ENCODE results near the gene RIMKLB.

Gene RIMKLB

GRCh38 chr12:8823565-8824300, 125.9 kb downstream of the RIMKLB start:
- TF ChIP-seq ZNF70 (CRISPR knock-in tag; IDR thresholded peaks at IDR 0.05) = no peak
- no peak for TF ChIP-seq SNAI2 (CRISPR knock-in tag; IDR thresholded peaks at IDR 0.05)
- no peak for TF ChIP-seq ISL1 (CRISPR knock-in tag; IDR thresholded peaks at IDR 0.05)
- TF ChIP-seq TSHZ2 (CRISPR knock-in tag; IDR thresholded peaks at IDR 0.05) = no peak
- no peak for TF ChIP-seq OSR1 (CRISPR knock-in tag; IDR thresholded peaks at IDR 0.05)
- TF ChIP-seq RARB (CRISPR knock-in tag; IDR thresholded peaks at IDR 0.05) = no peak
- no peak for TF ChIP-seq TCF4 (CRISPR knock-in tag; IDR thresholded peaks at IDR 0.05; ENCODE audit: borderline replicate concordance)
- no peak for TF ChIP-seq PPARA (CRISPR knock-in tag; IDR thresholded peaks at IDR 0.05; ENCODE audit: borderline replicate concordance)
- TF ChIP-seq ARNTL (CRISPR knock-in tag; IDR thresholded peaks at IDR 0.05; ENCODE audit: borderline replicate concordance, low read depth) = no peak
- no peak for TF ChIP-seq CREB5 (CRISPR knock-in tag; IDR thresholded peaks at IDR 0.05; ENCODE audit: low read depth)
- no peak for TF ChIP-seq ZFP3 (CRISPR knock-in tag; IDR thresholded peaks at IDR 0.05)
- no peak for TF ChIP-seq ZFP30 (CRISPR knock-in tag; IDR thresholded peaks at IDR 0.05)
- no peak for TF ChIP-seq TOX (CRISPR knock-in tag; IDR thresholded peaks at IDR 0.05; ENCODE audit: borderline replicate concordance)
- ATAC-seq = peak; percentile 79

GRCh38 chr12:8827551-8828256, 129.9 kb downstream of the RIMKLB start:
- TF ChIP-seq PATZ1 (CRISPR knock-in tag; IDR thresholded peaks at IDR 0.05; ENCODE audit: borderline replicate concordance) = no peak
- no peak for TF ChIP-seq TCF4 (CRISPR knock-in tag; IDR thresholded peaks at IDR 0.05; ENCODE audit: borderline replicate concordance)
- no peak for TF ChIP-seq CREB5 (CRISPR knock-in tag; IDR thresholded peaks at IDR 0.05; ENCODE audit: low read depth)
- no peak for TF ChIP-seq RARB (CRISPR knock-in tag; IDR thresholded peaks at IDR 0.05)
- TF ChIP-seq SNAI2 (CRISPR knock-in tag; IDR thresholded peaks at IDR 0.05) = no peak
- TF ChIP-seq OSR1 (CRISPR knock-in tag; IDR thresholded peaks at IDR 0.05) = no peak
- TF ChIP-seq TOX (CRISPR knock-in tag; IDR thresholded peaks at IDR 0.05; ENCODE audit: borderline replicate concordance) = no peak
- ATAC-seq = no peak

GRCh38 chr12:8828257-8829124, 130.7 kb downstream of the RIMKLB start:
- TF ChIP-seq BACH2 (CRISPR knock-in tag; IDR thresholded peaks at IDR 0.05; ENCODE audit: borderline replicate concordance) (no peak), ZNF565 (CRISPR knock-in tag; conservative IDR thresholded peaks at IDR 0.05; ENCODE audit: low read depth) (no peak), ZC3H10 (CRISPR knock-in tag; IDR thresholded peaks at IDR 0.05) (no peak)
- ATAC-seq = no peak

GRCh38 chr12:8829125-8829518, 131.3 kb downstream of the RIMKLB start:
- ATAC-seq = no peak
- TF ChIP-seq ARNTL (CRISPR knock-in tag; IDR thresholded peaks at IDR 0.05; ENCODE audit: borderline replicate concordance, low read depth) (no peak), ESRRG (CRISPR knock-in tag; IDR thresholded peaks at IDR 0.05) (no peak), ZNF70 (CRISPR knock-in tag; IDR thresholded peaks at IDR 0.05) (no peak), ZFP30 (CRISPR knock-in tag; IDR thresholded peaks at IDR 0.05) (no peak), TCF4 (CRISPR knock-in tag; IDR thresholded peaks at IDR 0.05; ENCODE audit: borderline replicate concordance) (no peak), TOX (CRISPR knock-in tag; IDR thresholded peaks at IDR 0.05; ENCODE audit: borderline replicate concordance) (no peak), OSR1 (CRISPR knock-in tag; IDR thresholded peaks at IDR 0.05) (no peak), PPARA (CRISPR knock-in tag; IDR thresholded peaks at IDR 0.05; ENCODE audit: borderline replicate concordance) (no peak), RARB (CRISPR knock-in tag; IDR thresholded peaks at IDR 0.05) (no peak), SNAI2 (CRISPR knock-in tag; IDR thresholded peaks at IDR 0.05) (no peak), ISL1 (CRISPR knock-in tag; IDR thresholded peaks at IDR 0.05) (no peak), GLIS3 (CRISPR knock-in tag; IDR thresholded peaks at IDR 0.05) (no peak), TSHZ2 (CRISPR knock-in tag; IDR thresholded peaks at IDR 0.05) (no peak)
